ENCODE measurements around the gene MS4A4A. TPM values are rescaled to one million over a fixed set of nuclear protein-coding genes. Genes with fewer than 3 reads are reported as not detected.

MS4A4A gene
- total RNA-seq (2011; cell fraction: chromatin; rRNA removed; ENCODE audit: low replicate concordance): not detected in 2 replicates
- total RNA-seq (2011; cell fraction: nucleolus; rRNA removed): 0.39 TPM in 1 of 2 replicates, not detected in the other
- 0.81 TPM in 1 of 2 replicates, not detected in the other for total RNA-seq (2011; cell fraction: nucleoplasm; rRNA removed)
- total RNA-seq (2014; rRNA removed) (7.4 and 8.2 TPM in 2 replicates), total RNA-seq (2014; rRNA removed; fragmentation: Illumina TruSeq; extraction: Trizol) (10.0 and 10.1 TPM in 2 replicates), total RNA-seq (2015; rRNA removed; fragmentation: Illumina TruSeq; extraction: Trizol) (12.0 and 13.1 TPM in 2 replicates), total RNA-seq (2021) (10.7 and 11.2 TPM in 2 replicates), polyA plus RNA-seq (2011; rRNA removed) (0.77 and 101 TPM in 2 replicates), polyA plus RNA-seq (2014; fragmentation: Illumina TruSeq; extraction: Trizol) (8.6 and 9.3 TPM in 2 replicates), polyA plus RNA-seq (2014; fragmentation: Nextera tagmentation; extraction: Ambion mirVana) (10 to 100 TPM; 40.0 to 41.4 TPM), polyA plus RNA-seq (2014; rRNA removed) (5.8 and 10.0 TPM in 2 replicates), polyA minus RNA-seq (2011; rRNA and poly(A)+ RNA removed) (0.32 and 63.7 TPM in 2 replicates), Bru-seq, nascent RNA (percentile 45 among the genes with signal in this experiment), BruChase-seq, experiment 1, labeled RNA remaining after a 2-hour chase (percentile 47 among the genes with signal in this experiment), BruChase-seq, experiment 2, labeled RNA remaining after a 6-hour chase (percentile 46 among the genes with signal in this experiment)
- polyA plus RNA-seq (2011; cell fraction: cytosol; rRNA removed): 0.45 and 83.5 TPM in 2 replicates
- polyA plus RNA-seq (2011; cell fraction: nucleus; rRNA removed): 0.21 and 52.5 TPM in 2 replicates
- 7.2 and 8.2 TPM in 2 replicates for polyA plus RNA-seq (2012)
- 18.3 TPM in 1 of 2 replicates, not detected in the other for polyA minus RNA-seq (2011; cell fraction: cytosol; rRNA and poly(A)+ RNA removed)
- 50.8 TPM in 1 of 2 replicates, not detected in the other for polyA minus RNA-seq (2011; cell fraction: nucleus; rRNA and poly(A)+ RNA removed)
- long read RNA-seq, experiment 1, partial matches to known transcripts: 0 of 6 reads
- long read RNA-seq, experiment 1, other reads (novel, unspliced or antisense): 6 of 6 reads
- long read RNA-seq, experiment 2, partial matches to known transcripts: 1 of 10 reads
- long read RNA-seq, experiment 2, other reads (novel, unspliced or antisense): 9 of 10 reads
- long read RNA-seq, experiment 3, partial matches to known transcripts: 1 of 8 reads
- long read RNA-seq, experiment 3, other reads (novel, unspliced or antisense): 7 of 8 reads

GRCh38 chr11:60280412-60280811 is at the start of gene MS4A4A:
Gene MS4A4A, plus strand, starts transcription at chr11:60280666. Its CDS starts 10 bp downstream, at chr11:60280676.
- H3K9ac ChIP-seq (ENCODE audit: insufficient read depth in 1 of 2, low read depth in 2 of 2, low read length in 2 of 2): no peak within 1 kb of the TSS
- H3K4me1 ChIP-seq (replicated peaks in 1 of 2; ENCODE audit: control insufficient read depth in 2 of 2, insufficient read depth in 2 of 2, low read length in 2 of 2): no peaks in the 10 kb centered on the region; a peak in 1 of 5 replicates
- H3K79me2 ChIP-seq (ENCODE audit: control insufficient read depth, insufficient read depth, low read length): no peaks in the 10 kb centered on the region
- no peaks in the 10 kb centered on the region for H4K20me1 ChIP-seq (replicated peaks; ENCODE audit: control insufficient read depth, insufficient read depth, low read length)
- H3K27ac ChIP-seq (ENCODE audit: extremely low read depth, low read depth, low read length): no peak within 1 kb of the TSS
- ChIA-PET CTCF (ENCODE audit: low intra/inter-chr PET ratio) (no interaction called here), POLR2A (interaction anchor here (0.6 kb wide), 1 partner anchor 13 kb away, joined by 3 read pairs; no protein-coding TSS in a partner anchor)
- H3K9me1 ChIP-seq (ENCODE audit: control insufficient read depth, insufficient read depth, low read length): no peaks in the 10 kb centered on the region
- no TSS peak for BruUV-seq (replicated peaks)
- FAIRE-seq (no peak), ATAC-seq (no peak), DNase-seq (ENCODE audit: extremely low read depth in 1 of 4, low spot score in 3 of 4) (no peak)
- WGBS (ENCODE audit: insufficient coverage, low coverage, missing lambda C conversion rate): 8% methylated on average over 3 of the region's 3 CpGs
- no peaks in the 10 kb centered on the region for H3K36me3 ChIP-seq (ENCODE audit: control insufficient read depth, insufficient read depth, low read length)
- no peaks in the 10 kb centered on the region for H3K27me3 ChIP-seq (ENCODE audit: control insufficient read depth in 2 of 2, insufficient read depth in 2 of 2, low read length in 2 of 2)
- intact Hi-C loops (cut with micrococcal nuclease): no loop called here
- no peak within 1 kb of the TSS for H3K4me2 ChIP-seq (ENCODE audit: insufficient read depth, low read length)
- H2AFZ ChIP-seq (ENCODE audit: low read depth, low read length): no peak within 1 kb of the TSS; the same call in 1 of the 2 replicates
- no peak within 1 kb of the TSS for H3K4me3 ChIP-seq
- H3K9me3 ChIP-seq (replicated peaks; ENCODE audit: control insufficient read depth, insufficient read depth, low read depth, low read length): no peaks in the 10 kb centered on the region
- in situ Hi-C loops (cut with MboI): no loop called here
- TF ChIP-seq ZSCAN32 (CRISPR knock-in tag; IDR thresholded peaks at IDR 0.05) (no peak), UBTF (IDR thresholded peaks at IDR 0.05; ENCODE audit: borderline replicate concordance in 1 of 2, low read depth in 2 of 2, low read length in 2 of 2) (no peak), SIX5 (IDR thresholded peaks at IDR 0.05; ENCODE audit: borderline replicate concordance in 1 of 2, insufficient read depth in 1 of 2, low read depth in 1 of 2, low read length in 2 of 2) (no peak), NKRF (IDR thresholded peaks at IDR 0.05; ENCODE audit: borderline replicate concordance) (no peak), HDAC2 (IDR thresholded peaks at IDR 0.05) (no peak), ZKSCAN1 (IDR thresholded peaks at IDR 0.05; ENCODE audit: low read depth, low read length) (no peak)
